ENCODE data around the gene ANP32B.
"Not testable (repeated sequence)": the region's sequence is repeated elsewhere in the genome, so short reads cannot be mapped to it uniquely, and the experiment has no call there.

The ANP32B gene

GRCh38 chr9:97972753-97973152 lies 10.4 kb upstream of the ANP32B start:
- Histone ChIP-seq H2AFZ (ENCODE audit: low read depth, low read length) (no peak overlapping the region), H3K4me1 (ENCODE audit: insufficient read depth, low read length) (no peaks in the 10 kb centered on the region), H3K4me3 (ENCODE audit: low read length) (no peak overlapping the region), H3K9me3 (ENCODE audit: low read length) (no peaks in the 10 kb centered on the region), H3K27me3 (ENCODE audit: insufficient read depth, low read length) (peaks cover 5% of the 10 kb centered on the region), H3K36me3 (ENCODE audit: insufficient read depth, low read length) (no peaks in the 10 kb centered on the region)

GRCh38 chr9:97975376-97975775 lies 7.8 kb upstream of the ANP32B start:
- H3K4me3 ChIP-seq (ENCODE audit: low read length): no peak overlapping the region
- H2AFZ ChIP-seq (ENCODE audit: low read depth, low read length): no peak overlapping the region
- H3K36me3 ChIP-seq (ENCODE audit: insufficient read depth, low read length): no peaks in the 10 kb centered on the region
- peaks cover 4% of the 10 kb centered on the region for H3K27me3 ChIP-seq (ENCODE audit: insufficient read depth, low read length)
- H3K4me1 ChIP-seq (ENCODE audit: insufficient read depth, low read length): peaks cover under 1% of the 10 kb centered on the region
- no peaks in the 10 kb centered on the region for H3K9me3 ChIP-seq (ENCODE audit: low read length)

GRCh38 chr9:97976633-97977032 lies 6.5 kb upstream of the ANP32B start:
- not testable (repeated sequence) for H3K27me3 ChIP-seq (ENCODE audit: insufficient read depth, low read length); H3K4me3 ChIP-seq (ENCODE audit: low read length); H2AFZ ChIP-seq (ENCODE audit: low read depth, low read length); H3K36me3 ChIP-seq (ENCODE audit: insufficient read depth, low read length); H3K9me3 ChIP-seq (ENCODE audit: low read length)
- peaks cover 12% of the 10 kb centered on the region for H3K4me1 ChIP-seq (ENCODE audit: insufficient read depth, low read length)

GRCh38 chr9:97978371-97979130 lies 4.6 kb upstream of the ANP32B start:
- no peak overlapping the region for H3K4me3 ChIP-seq (ENCODE audit: low read length)
- no peaks in the 10 kb centered on the region for H3K27me3 ChIP-seq (ENCODE audit: insufficient read depth, low read length)
- no peak overlapping the region for H2AFZ ChIP-seq (ENCODE audit: low read depth, low read length)
- no peaks in the 10 kb centered on the region for H3K9me3 ChIP-seq (ENCODE audit: low read length)
- H3K36me3 ChIP-seq (ENCODE audit: insufficient read depth, low read length): no peaks in the 10 kb centered on the region
- H3K4me1 ChIP-seq (ENCODE audit: insufficient read depth, low read length): peaks cover 20% of the 10 kb centered on the region

GRCh38 chr9:97979788-97980478 lies 3.2 kb upstream of the ANP32B start:
- Histone ChIP-seq H3K9me3 (ENCODE audit: low read length) (no peaks in the 10 kb centered on the region), H3K36me3 (ENCODE audit: insufficient read depth, low read length) (no peaks in the 10 kb centered on the region), H3K27me3 (ENCODE audit: insufficient read depth, low read length) (no peaks in the 10 kb centered on the region), H2AFZ (ENCODE audit: low read depth, low read length) (peak overlapping the region; percentile 57), H3K4me3 (ENCODE audit: low read length) (no peak overlapping the region), H3K4me1 (ENCODE audit: insufficient read depth, low read length) (peaks cover 22% of the 10 kb centered on the region)

GRCh38 chr9:97980479-97980803 lies 2.7 kb upstream of the ANP32B start:
- H2AFZ ChIP-seq (ENCODE audit: low read depth, low read length): peak overlapping the region; percentile 57
- no peaks in the 10 kb centered on the region for H3K36me3 ChIP-seq (ENCODE audit: insufficient read depth, low read length)
- H3K9me3 ChIP-seq (ENCODE audit: low read length): no peaks in the 10 kb centered on the region
- H3K27me3 ChIP-seq (ENCODE audit: insufficient read depth, low read length): no peaks in the 10 kb centered on the region
- no peak overlapping the region for H3K4me3 ChIP-seq (ENCODE audit: low read length)
- peaks cover 23% of the 10 kb centered on the region for H3K4me1 ChIP-seq (ENCODE audit: insufficient read depth, low read length)

- no peaks in the 10 kb centered on the region for H3K9me3 ChIP-seq (ENCODE audit: low read length)
- H3K4me1 ChIP-seq (ENCODE audit: insufficient read depth, low read length): peaks cover 23% of the 10 kb centered on the region
- H3K36me3 ChIP-seq (ENCODE audit: insufficient read depth, low read length): no peaks in the 10 kb centered on the region
- H2AFZ ChIP-seq (ENCODE audit: low read depth, low read length): peak overlapping the region; percentile 57
- H3K27me3 ChIP-seq (ENCODE audit: insufficient read depth, low read length): no peaks in the 10 kb centered on the region
- peak overlapping the region; percentile 16 for H3K4me3 ChIP-seq (ENCODE audit: low read length)
These were observed 2.0 kb upstream of the ANP32B start for GRCh38 chr9:97980918-97981845.

GRCh38 chr9:97981846-97982682 lies 1.1 kb upstream of the ANP32B start:
- no peaks in the 10 kb centered on the region for H3K36me3 ChIP-seq (ENCODE audit: insufficient read depth, low read length)
- H3K4me3 ChIP-seq (ENCODE audit: low read length): peak overlapping the region; percentile 91
- H3K27me3 ChIP-seq (ENCODE audit: insufficient read depth, low read length): no peaks in the 10 kb centered on the region
- H3K4me1 ChIP-seq (ENCODE audit: insufficient read depth, low read length): peaks cover 23% of the 10 kb centered on the region
- H3K9me3 ChIP-seq (ENCODE audit: low read length): no peaks in the 10 kb centered on the region
- peak overlapping the region; percentile 87 for H2AFZ ChIP-seq (ENCODE audit: low read depth, low read length)

- Histone ChIP-seq H3K4me1 (ENCODE audit: insufficient read depth, low read length) (peaks cover 23% of the 10 kb centered on the region), H3K27me3 (ENCODE audit: insufficient read depth, low read length) (no peaks in the 10 kb centered on the region), H2AFZ (ENCODE audit: low read depth, low read length) (peak overlapping the region; percentile 87)
These were observed 547 bp downstream of the ANP32B start for GRCh38 chr9:97983589-97984187.

GRCh38 chr9:97984188-97985057 lies 1.3 kb downstream of the ANP32B start:
- no peaks in the 10 kb centered on the region for H3K36me3 ChIP-seq (ENCODE audit: insufficient read depth, low read length)
- peaks cover 25% of the 10 kb centered on the region for H3K4me1 ChIP-seq (ENCODE audit: insufficient read depth, low read length)
- no peaks in the 10 kb centered on the region for H3K9me3 ChIP-seq (ENCODE audit: low read length)
- peak overlapping the region; percentile 87 for H2AFZ ChIP-seq (ENCODE audit: low read depth, low read length)
- no peaks in the 10 kb centered on the region for H3K27me3 ChIP-seq (ENCODE audit: insufficient read depth, low read length)
- H3K4me3 ChIP-seq (ENCODE audit: low read length): peak overlapping the region; percentile 91

More at GRCh38 chr9:97983589-97984187, 547 bp downstream of the ANP32B start:
- H3K9me3 ChIP-seq (ENCODE audit: low read length): no peaks in the 10 kb centered on the region
- peak overlapping the region; percentile 91 for H3K4me3 ChIP-seq (ENCODE audit: low read length)
- H3K36me3 ChIP-seq (ENCODE audit: insufficient read depth, low read length): no peaks in the 10 kb centered on the region

- Histone ChIP-seq H3K27me3 (ENCODE audit: insufficient read depth, low read length) (no peaks in the 10 kb centered on the region), H3K4me3 (ENCODE audit: low read length) (peak overlapping the region; percentile 91), H3K9me3 (ENCODE audit: low read length) (no peaks in the 10 kb centered on the region), H3K36me3 (ENCODE audit: insufficient read depth, low read length) (no peaks in the 10 kb centered on the region), H2AFZ (ENCODE audit: low read depth, low read length) (peak overlapping the region; percentile 87), H3K4me1 (ENCODE audit: insufficient read depth, low read length) (peaks cover 26% of the 10 kb centered on the region)
These were observed 2.1 kb downstream of the ANP32B start for GRCh38 chr9:97985058-97985861.
